HG03442 (cell line): ENCODE data around the gene METTL25B.
"Not testable (repeated sequence)": the region's sequence is repeated elsewhere in the genome, so short reads cannot be mapped to it uniquely, and the experiment has no call there.

ENCODE experiments used
- ATAC-seq: cut with Tn5 transposase; IDR thresholded peaks from one replicate; pipeline ENCODE4 v1.9.1; 2021; ENCODE audit warnings: mild to moderate bottlenecking, moderate library complexity; ENCODE audit not compliant: unreplicated experiment

METTL25B gene

GRCh38 chr1:156746728-156747631 lies 18.7 kb downstream of the METTL25B start:
- ATAC-seq, result no peak

- ATAC-seq, result no peak
These were observed 19.7 kb downstream of the METTL25B start for GRCh38 chr1:156747742-156748669.

GRCh38 chr1:156748670-156749418 lies 20.6 kb downstream of the METTL25B start:
- ATAC-seq, result no peak

DNA sequence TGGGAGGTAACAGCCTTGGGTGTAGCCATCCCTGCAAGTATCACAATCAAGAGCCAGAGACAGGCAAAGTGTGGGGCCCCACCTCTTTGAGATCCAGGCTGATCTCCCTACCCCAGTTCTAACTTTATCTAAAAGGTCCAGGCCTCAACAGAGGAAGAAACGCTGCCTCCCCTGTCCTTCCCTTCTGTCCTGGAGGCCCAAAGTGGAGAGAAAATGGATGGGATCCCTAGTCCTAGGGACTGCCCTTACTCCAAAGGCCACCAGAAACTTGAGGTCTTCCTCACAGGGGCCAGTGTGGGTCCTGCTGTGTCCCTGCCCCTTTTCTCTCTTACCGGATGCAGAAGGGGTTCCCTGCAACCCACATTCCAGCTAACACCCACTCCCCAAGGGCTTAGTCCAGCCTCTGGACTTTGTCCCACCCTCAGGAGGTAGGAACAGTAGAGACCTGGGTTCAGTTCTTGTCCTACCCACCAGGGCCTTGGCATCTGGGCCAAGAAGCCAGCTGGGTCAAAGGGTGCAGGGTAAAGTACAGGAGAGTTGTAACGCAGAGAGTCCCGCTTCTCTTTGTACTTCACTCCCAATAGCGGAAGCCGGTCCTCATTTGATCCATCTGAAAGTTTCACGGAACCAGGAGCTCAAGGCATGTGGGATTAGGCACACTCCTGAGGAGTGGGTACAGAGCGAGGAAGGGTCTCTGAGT lies 21.3 kb downstream of the METTL25B start:
- ATAC-seq, result no peak

DNA sequence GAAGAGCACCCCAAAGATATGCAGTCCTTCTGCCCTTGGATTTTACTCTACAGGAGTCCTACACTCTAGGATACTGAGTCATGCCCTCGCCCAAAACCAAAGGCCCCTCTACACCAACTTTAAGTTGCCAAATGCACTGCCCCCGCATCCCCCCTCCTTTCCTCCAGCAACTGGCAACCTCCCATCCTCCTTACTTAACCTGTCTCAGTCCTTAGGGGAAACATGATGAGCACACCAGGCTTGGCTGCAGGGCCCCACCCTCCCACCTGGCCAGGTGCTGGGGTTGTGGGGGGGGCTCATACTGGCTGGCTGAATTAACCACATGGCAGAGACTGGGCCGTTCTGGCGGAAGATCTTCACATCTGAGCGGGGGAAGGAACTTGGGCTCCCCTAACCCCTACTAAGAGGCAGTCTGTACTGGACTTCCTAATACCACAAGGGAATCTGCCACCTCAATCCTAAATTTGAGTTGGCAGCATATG lies 22.0 kb downstream of the METTL25B start:
- no peak for ATAC-seq

DNA sequence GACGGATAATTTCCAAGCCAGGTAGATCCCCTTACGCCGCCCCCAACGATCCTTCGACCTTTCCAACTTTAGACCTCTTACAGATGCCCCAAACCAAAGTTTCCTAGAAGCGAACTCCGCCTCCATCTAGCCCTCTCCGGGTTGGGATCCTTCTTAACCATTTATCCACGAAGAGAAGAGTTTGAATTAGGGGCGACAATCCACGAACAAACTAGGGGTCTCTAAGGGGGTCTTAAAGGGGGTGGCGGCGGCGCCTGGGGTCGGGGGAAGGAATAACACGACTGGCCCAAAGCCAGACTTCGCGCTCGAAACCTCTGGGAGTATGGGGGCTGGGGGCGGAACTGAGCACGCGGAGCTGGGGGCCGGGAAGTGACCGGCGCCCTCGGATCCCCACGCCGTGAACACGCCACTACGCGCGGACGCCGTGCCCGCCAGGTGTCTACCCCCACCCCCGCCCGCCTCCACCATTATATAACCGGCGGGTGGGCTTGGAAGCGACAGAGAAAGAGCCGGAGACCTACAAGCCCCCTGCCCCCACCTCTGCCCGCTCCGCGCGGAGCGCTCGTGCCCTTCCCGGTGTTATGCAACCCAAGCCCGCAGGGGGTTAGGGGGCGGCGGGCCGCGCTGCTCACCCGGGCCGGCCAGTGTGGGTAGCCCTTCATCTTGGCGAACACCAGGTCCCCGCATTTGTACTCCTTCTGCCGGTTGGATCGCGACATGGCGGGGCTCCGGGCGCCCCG lies 22.6 kb downstream of the METTL25B start:
- ATAC-seq, result peak; percentile 7

DNA sequence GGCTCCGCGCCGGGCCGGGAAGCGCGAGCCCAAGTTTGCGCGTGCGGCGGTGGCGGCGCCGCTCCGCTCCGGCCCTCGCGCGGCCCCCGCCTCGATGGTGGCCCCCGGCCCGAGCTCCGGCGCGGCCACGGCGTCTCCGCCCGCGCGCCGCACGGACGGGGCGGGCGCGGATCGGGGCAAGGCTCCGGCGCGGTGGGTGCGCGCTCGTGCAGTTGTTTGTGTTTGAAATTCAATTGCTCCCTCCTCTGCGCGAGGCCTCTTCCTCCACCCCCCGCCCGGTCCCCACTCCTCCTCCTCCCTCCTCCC lies 23.1 kb downstream of the METTL25B start, which contains the start of gene HDGF:
Gene HDGF (minus strand): TSS at position 225 of the 306 bp plus-strand sequence. CDS start 246 bp downstream, outside the sequence.
- ATAC-seq, result peak; percentile 5

GRCh38 chr1:156751757-156752481 lies 23.6 kb downstream of the METTL25B start:
- peak; percentile 60 for ATAC-seq

- ATAC-seq, result no peak
These were observed 24.7 kb downstream of the METTL25B start for GRCh38 chr1:156752843-156753482.

DNA sequence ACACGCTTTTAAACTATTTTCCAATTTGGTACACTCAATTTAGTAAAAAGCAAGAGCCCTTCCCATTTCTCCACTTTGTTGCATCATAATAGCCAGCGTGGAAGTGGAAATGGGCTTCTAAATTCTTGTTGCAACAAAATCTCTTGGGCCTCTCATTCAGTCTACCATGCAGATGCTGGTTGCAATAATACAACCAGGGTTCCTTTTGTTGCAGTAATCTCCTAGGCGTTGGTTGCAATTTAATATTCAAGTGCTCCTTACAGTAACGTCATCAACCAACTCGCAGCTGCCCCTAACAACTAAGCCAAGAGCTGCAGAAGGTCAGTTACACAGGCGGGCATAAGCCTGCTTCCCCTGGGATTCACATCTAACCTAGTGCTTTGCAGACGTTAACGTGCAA lies 25.9 kb downstream of the METTL25B start:
- ATAC-seq, result no peak

DNA sequence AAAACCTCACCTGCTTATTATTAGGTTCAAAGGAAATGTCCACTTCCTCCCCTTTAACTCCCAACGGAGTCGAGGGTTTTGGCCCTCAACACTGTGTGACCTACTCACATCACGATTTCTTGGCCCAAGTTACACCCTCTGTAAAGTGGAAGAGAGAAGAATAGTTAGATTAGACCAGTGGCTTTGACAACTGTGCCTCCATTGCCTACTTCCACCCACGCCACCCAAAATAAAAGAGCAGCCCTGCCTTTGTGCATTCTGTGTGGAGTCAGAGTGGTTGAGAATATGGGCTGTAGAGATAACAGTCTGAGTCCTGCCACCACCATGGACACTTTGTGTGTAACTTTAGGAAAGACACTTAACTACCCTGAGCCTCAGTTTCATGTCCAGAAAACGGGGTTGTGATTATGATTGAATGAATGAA lies 27.3 kb downstream of the METTL25B start:
- no peak for ATAC-seq

DNA sequence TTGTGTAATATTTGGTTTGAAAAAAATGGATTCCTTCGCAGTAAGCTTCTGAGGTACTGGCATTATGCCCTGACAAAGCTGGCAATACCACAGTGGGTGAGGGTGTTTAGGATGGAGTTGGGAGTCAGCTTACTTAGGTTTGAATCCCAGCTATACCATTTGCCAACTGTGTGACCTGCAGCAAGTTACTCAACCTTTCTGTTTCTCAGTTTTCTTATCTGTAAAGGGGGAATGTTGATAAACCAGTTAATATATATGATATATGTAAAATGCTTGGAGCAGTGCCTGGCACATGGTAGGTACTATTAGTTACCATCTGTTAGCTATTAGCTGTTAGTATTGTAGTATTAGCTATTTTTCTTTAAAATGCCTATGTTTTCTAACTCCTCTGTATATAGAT lies 28.1 kb downstream of the METTL25B start:
- ATAC-seq, result no peak

- not testable (repeated sequence) for ATAC-seq
These were observed 29.4 kb downstream of the METTL25B start for GRCh38 chr1:156757572-156758253.

GRCh38 chr1:156760092-156760795 lies 32.0 kb downstream of the METTL25B start:
- no peak for ATAC-seq

DNA sequence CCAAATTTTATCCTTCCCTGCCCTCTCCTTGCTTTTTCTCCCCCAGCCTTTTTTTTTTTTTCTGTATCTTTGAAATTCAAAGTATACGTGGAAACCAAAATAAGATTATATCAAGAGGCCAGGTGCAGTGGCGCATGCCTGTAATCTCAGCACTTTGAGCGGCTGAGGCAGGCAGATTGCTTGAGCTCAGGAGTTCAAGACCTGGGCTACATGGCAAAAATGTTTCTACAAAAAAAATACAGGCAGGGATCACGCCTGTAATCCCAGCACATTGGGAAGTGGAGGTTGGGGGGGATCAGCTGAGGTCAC lies 32.5 kb downstream of the METTL25B start:
- no peak for ATAC-seq

DNA sequence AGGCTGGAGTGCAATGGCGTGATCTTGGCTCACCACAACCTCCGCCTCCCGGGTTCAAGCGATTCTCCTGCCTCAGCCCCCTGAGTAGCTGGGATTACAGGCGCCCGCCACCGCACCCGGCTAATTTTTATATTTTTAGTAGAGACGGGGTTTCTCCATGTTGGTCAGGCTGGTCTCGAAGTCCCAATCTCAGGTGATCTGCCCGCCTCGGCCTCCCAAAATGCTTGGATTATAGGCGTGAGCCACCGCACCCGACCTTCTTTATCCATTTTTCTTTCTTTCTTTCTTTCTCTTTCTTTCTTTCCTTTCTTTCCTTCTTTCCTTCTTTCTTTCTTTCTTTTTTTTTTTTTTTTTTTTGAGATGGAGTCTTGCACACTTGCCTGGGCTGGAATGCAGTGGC lies 36.9 kb downstream of the METTL25B start:
- not testable (repeated sequence) for ATAC-seq

DNA sequence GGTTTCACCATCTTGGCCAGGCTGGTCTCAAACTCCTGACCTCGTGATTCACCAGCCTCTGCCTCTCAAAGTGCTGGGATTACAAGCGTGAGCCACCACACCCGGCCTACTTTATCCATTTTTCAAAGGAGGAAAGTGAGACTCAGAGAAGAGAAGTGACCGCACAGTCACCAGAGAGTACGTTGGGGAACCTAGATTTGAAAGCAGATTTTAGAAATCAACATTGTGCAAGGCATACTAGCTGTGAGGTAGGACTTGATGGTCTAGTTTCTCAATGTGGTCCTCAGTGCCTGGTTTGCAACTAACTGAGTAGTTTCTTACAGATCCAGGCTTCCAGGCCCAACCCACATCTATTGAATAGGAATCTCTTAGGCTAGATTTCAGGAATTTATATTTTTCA lies 37.4 kb downstream of the METTL25B start:
- ATAC-seq, result no peak
